HG03571 (cell line): ENCODE results near the gene CREBL2.

Experiments used
- ATAC-seq: cut with Tn5 transposase; IDR thresholded peaks from one replicate; pipeline ENCODE4 v1.9.1; 2021; ENCODE audit not compliant: unreplicated experiment

The CREBL2 gene

GRCh38 chr12:12671850-12672660, 60.4 kb downstream of the CREBL2 start:
- no peak for ATAC-seq

GRCh38 chr12:12673296-12673695, 61.6 kb downstream of the CREBL2 start:
- no peak for ATAC-seq

DNA sequence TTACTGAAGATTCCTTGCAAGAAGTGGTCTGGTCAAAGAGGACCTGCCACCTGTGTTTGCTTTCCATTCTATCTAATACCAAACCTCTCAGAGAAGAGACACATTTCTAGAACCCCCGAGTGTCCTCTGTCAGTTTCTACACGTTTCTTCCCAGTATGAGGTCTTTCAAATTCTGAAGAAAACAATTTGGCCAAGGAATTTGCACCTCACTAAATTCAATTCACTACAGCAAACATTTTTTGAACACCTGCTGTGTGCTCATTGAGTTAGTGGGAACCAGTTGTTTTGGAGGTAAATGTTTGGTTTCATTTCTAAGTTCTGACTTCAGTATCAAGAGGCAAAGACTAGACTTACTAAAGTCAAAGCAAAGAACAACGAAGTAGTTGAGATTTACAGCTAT, 64.9 kb downstream of the CREBL2 start:
- no peak for ATAC-seq

- no peak for ATAC-seq
Measured at GRCh38 chr12:12681061-12681765, 69.5 kb downstream of the CREBL2 start.

GRCh38 chr12:12682284-12682683, 70.6 kb downstream of the CREBL2 start:
- ATAC-seq, result no peak

- ATAC-seq, result no peak
Measured at GRCh38 chr12:12683136-12683697, 71.5 kb downstream of the CREBL2 start.

- no peak for ATAC-seq
Measured at GRCh38 chr12:12683725-12684124, 72.0 kb downstream of the CREBL2 start.

GRCh38 chr12:12684375-12685106, 72.9 kb downstream of the CREBL2 start:
- ATAC-seq, result no peak

GRCh38 chr12:12685305-12685704, 73.6 kb downstream of the CREBL2 start:
- ATAC-seq, result no peak

DNA sequence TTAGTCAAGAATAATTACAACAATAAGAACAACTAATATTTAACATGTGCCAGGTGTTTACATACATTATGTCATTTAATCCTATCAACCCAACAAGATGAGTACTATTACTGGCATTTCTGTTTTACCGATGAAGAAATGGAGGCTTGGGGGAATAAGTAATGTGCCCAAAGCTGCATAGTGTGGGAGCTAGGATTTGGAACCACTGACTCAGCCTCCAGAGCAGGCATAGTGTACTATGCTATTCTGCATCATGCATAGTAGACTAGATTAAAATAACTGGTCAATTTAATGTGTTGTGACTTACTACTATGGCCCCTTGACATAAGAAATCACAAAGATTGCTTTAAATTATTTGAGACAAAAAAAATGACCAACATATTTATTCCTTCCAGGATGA, 74.8 kb downstream of the CREBL2 start:
- no peak for ATAC-seq

- no peak for ATAC-seq
Measured at GRCh38 chr12:12686925-12687324, 75.2 kb downstream of the CREBL2 start.

DNA sequence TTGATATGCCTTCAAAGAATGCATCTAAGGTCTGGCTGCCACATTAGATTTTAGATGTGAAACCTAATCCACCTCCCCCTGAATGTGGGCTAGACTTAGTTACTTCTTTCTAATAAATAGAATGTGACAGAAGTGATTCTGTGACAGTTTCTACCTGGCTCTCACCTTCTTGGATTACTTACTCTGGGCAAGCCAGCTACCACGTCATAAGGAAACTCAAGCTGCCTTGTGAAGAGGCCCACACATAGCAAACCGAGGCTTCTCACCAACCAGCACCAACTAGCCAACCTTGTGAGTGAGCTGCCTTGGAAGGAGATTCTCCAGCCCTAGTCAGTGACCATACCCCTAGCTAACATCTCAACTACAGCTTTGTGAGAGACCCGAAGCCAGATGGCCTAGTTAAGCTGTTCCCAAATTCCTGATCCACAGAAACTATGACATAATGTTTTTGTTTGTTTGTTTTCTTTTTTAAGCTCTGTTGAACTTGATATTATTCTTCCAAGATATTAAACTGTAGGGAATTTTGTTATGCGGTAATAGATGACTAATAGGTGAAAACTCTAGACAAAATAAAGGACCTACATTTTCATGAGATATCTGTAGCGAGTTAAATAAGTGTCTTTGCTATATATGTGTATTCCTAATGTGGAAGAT, 78.1 kb downstream of the CREBL2 start:
- ATAC-seq, result no peak

GRCh38 chr12:12691549-12691948, 79.9 kb downstream of the CREBL2 start:
- ATAC-seq, result no peak

- no peak for ATAC-seq
Measured at GRCh38 chr12:12693111-12693671, 81.5 kb downstream of the CREBL2 start.
